Measurements from ENCODE around the gene LDHAL6B.

GRCh38 chr15:59245559-59245958 is 38.9 kb downstream of the LDHAL6B start:
- TF ChIP-seq POLR2A (IDR thresholded peaks at IDR 0.05; ENCODE audit: low read depth, low read length): no peak
- TF ChIP-seq POLR2AphosphoS5 (IDR thresholded peaks at IDR 0.05; ENCODE audit: low read depth, low read length): peak; percentile 23; the same call in 1 of the 2 replicates
- no peak for TF ChIP-seq SPI1 (IDR thresholded peaks at IDR 0.05; ENCODE audit: low read depth, low read length)
- no peak for TF ChIP-seq POU2F2 (IDR thresholded peaks at IDR 0.05; ENCODE audit: low read depth, low read length)
- TF ChIP-seq TAF1 (IDR thresholded peaks at IDR 0.05; ENCODE audit: low read depth, low read length): no peak
- TF ChIP-seq PAX5 (IDR thresholded peaks at IDR 0.05; ENCODE audit: insufficient read depth, low read length, severe bottlenecking): no peak
